ENCODE measurements around the gene UBE4B. TPM values are rescaled to one million over a fixed set of nuclear protein-coding genes. Genes with fewer than 3 reads are reported as not detected.

UBE4B gene
- total RNA-seq, 1 donor from 2014 or later: 47.1 TPM

DNA sequence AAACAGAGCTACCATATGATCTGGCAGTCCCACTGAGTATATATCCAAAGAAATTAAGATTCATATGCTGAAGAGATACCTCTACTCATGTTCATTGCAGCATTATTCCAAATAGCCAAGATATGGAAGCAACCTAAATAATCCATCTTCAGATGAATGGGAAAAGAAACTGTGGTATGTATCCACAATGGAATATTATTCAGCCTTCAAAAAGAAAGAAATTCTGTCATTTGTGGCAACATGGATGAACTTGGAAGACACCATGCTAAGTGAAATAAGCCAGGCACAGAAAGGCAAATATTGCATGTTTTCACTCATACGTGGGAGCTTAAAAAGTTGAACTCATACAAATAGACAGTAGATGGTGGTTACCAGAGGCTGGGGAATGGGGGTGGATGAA lies 47.8 kb downstream of the UBE4B start:
- no peak for DNase-seq (ENCODE audit: low read depth)
- H3K4me3 ChIP-seq (ENCODE audit: low read depth, low read length): no peak overlapping the region
- H3K36me3 ChIP-seq (ENCODE audit: control insufficient read depth, insufficient read depth, low read length): peaks cover 2% of the 10 kb centered on the region
- TF ChIP-seq, protein P1, sequence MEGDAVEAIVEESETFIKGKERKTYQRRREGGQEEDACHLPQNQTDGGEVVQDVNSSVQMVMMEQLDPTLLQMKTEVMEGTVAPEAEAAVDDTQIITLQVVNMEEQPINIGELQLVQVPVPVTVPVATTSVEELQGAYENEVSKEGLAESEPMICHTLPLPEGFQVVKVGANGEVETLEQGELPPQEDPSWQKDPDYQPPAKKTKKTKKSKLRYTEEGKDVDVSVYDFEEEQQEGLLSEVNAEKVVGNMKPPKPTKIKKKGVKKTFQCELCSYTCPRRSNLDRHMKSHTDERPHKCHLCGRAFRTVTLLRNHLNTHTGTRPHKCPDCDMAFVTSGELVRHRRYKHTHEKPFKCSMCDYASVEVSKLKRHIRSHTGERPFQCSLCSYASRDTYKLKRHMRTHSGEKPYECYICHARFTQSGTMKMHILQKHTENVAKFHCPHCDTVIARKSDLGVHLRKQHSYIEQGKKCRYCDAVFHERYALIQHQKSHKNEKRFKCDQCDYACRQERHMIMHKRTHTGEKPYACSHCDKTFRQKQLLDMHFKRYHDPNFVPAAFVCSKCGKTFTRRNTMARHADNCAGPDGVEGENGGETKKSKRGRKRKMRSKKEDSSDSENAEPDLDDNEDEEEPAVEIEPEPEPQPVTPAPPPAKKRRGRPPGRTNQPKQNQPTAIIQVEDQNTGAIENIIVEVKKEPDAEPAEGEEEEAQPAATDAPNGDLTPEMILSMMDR (IDR thresholded peaks at IDR 0.05; ENCODE audit: insufficient read depth, low read length, poor library complexity, severe bottlenecking): no peak
- H3K27me3 ChIP-seq (ENCODE audit: control insufficient read depth, insufficient read depth, low read length): no peaks in the 10 kb centered on the region

DNA sequence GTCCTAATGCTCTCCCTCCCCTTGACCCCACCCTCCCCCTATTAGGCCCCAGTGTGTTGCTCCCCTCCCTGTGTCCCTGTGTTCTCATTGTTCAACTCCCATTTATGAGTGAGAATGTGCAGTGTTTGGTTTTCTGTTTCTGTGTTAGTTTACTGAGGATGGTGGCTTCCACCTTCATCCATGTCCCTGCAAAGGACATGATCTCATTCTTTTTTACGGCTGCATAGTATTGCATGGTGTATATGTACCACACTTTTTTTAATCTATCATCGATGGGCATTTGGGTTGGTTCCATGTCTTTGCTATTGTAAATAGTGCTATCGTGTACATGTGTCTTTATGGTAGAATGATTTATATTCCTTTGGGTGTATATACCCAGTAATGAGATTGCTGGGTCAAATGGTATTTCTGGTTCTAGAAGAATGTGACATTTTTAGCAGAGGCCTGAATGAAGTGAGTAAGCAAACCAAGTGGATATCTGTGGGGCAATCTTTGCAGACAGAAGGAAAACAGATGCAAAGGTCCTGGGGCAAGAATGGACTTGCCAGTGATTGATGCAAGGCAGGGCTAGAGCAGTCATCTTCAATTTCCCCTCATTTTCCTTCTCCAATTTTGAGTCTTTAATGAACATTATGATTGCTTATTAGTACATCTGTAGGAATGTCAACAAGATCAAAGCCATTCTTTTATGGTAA lies 50.2 kb downstream of the UBE4B start:
- Histone ChIP-seq H3K4me3 (ENCODE audit: low read depth, low read length) (no peak overlapping the region), H3K27me3 (ENCODE audit: control insufficient read depth, insufficient read depth, low read length) (no peaks in the 10 kb centered on the region), H3K36me3 (ENCODE audit: control insufficient read depth, insufficient read depth, low read length) (peaks cover 2% of the 10 kb centered on the region)
- TF ChIP-seq, protein P1 (IDR thresholded peaks at IDR 0.05; ENCODE audit: insufficient read depth, low read length, poor library complexity, severe bottlenecking): no peak
- no peak for DNase-seq (ENCODE audit: low read depth)

DNA sequence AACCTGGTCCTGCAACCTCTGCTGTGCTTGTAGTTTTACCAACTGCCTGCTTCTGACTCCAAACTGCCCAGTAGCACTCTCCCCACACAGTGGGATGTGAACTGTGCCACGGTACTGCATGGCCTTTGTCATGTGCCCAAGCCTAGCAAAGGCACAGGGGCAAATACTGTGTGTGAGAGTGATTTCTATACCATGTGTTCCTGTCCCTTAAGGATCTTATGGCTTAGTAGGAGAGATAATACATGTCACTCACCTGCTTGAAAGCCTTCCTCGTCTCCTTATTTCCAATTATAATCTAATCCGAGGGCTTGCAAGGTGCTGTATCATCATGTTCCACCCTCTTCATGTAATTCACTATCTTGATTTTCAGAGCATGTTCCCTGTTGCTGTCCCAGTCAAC lies 51.3 kb downstream of the UBE4B start:
- H3K4me3 ChIP-seq (ENCODE audit: low read depth, low read length): no peak overlapping the region
- peaks cover 2% of the 10 kb centered on the region for H3K36me3 ChIP-seq (ENCODE audit: control insufficient read depth, insufficient read depth, low read length)
- no peak for DNase-seq (ENCODE audit: low read depth)
- no peaks in the 10 kb centered on the region for H3K27me3 ChIP-seq (ENCODE audit: control insufficient read depth, insufficient read depth, low read length)
- TF ChIP-seq, protein P1 (IDR thresholded peaks at IDR 0.05; ENCODE audit: insufficient read depth, low read length, poor library complexity, severe bottlenecking): no peak

DNA sequence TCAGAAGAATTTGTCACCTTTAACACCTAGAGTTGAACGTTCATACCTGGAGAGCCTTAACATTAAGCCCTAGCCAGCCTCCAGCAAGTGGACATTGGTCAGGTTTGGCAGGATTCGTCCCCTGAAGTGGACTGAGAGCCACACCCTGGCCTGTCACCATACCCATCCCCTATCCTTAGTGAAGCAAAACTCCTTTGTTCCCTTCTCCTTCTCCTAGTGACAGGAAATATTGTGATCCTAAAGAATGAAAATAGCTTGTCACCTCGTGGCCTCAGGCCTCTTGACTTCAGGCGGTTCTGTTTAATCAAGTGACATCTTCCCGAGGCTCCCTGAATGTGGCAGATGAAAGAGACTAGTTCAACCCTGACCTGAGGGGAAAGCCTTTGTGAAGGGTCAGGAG lies 52.3 kb downstream of the UBE4B start:
- no peak for DNase-seq (ENCODE audit: low read depth)
- TF ChIP-seq, protein P1 (IDR thresholded peaks at IDR 0.05; ENCODE audit: insufficient read depth, low read length, poor library complexity, severe bottlenecking): no peak
- Histone ChIP-seq H3K36me3 (ENCODE audit: control insufficient read depth, insufficient read depth, low read length) (peaks cover 2% of the 10 kb centered on the region), H3K27me3 (ENCODE audit: control insufficient read depth, insufficient read depth, low read length) (no peaks in the 10 kb centered on the region), H3K4me3 (ENCODE audit: low read depth, low read length) (no peak overlapping the region)

DNA sequence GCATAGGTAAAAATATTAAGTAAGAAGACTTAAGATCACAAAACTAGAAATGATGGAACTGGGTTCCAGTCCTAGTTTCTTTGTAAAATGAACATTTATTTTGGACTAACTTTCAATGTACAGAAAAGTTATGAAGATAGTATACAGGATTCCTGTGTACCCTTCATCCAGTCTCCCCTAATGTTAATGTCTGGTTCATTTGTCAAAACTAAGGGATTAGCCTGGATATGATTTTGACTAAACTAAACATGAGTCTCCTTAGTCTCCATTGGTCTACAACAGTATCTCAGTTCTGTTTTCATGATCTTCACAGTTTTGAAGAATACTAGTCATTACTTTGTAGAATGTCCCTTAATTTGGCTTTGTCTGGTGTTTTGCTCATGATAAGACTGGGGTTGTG lies 54.5 kb downstream of the UBE4B start:
- TF ChIP-seq, protein P1 (IDR thresholded peaks at IDR 0.05; ENCODE audit: insufficient read depth, low read length, poor library complexity, severe bottlenecking): no peak
- DNase-seq (ENCODE audit: low read depth): no peak
- no peak overlapping the region for H3K4me3 ChIP-seq (ENCODE audit: low read depth, low read length)
- H3K36me3 ChIP-seq (ENCODE audit: control insufficient read depth, insufficient read depth, low read length): peaks cover 2% of the 10 kb centered on the region
- H3K27me3 ChIP-seq (ENCODE audit: control insufficient read depth, insufficient read depth, low read length): no peaks in the 10 kb centered on the region

DNA sequence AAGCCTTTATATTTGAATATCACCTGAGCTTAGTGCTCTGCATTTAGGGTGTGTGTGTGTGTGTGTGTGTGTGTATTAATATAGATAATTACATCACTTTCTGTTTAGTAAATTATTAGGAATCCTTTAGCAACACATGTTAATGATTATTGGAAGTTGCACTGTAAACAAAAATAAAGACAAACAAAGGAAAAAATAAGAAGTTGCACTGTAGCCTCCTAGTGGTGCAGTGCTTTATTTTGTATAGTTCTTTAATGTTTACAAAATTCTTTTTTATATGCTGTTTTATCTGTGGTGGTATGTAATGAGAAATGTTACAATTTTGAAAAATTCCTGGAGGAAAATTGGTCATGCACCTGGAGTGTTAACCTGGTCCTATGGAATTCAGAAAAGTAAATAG lies 69.2 kb downstream of the UBE4B start:
- DNase-seq (ENCODE audit: low read depth): no peak
- H3K27me3 ChIP-seq (ENCODE audit: control insufficient read depth, insufficient read depth, low read length): no peaks in the 10 kb centered on the region
- no peak overlapping the region for H3K4me3 ChIP-seq (ENCODE audit: low read depth, low read length)
- no peaks in the 10 kb centered on the region for H3K36me3 ChIP-seq (ENCODE audit: control insufficient read depth, insufficient read depth, low read length)
- TF ChIP-seq, protein P1 (IDR thresholded peaks at IDR 0.05; ENCODE audit: insufficient read depth, low read length, poor library complexity, severe bottlenecking): no peak
